ENCODE measurements around the gene WDR6.

WDR6 gene

GRCh38 chr3:48970586-48970985, 36.6 kb upstream of the WDR6 start:
- H3K4me3 ChIP-seq (ENCODE audit: low read length), result no peak overlapping the region
- no peak for TF ChIP-seq CTCF (conservative IDR thresholded peaks at IDR 0.05; ENCODE audit: low read depth, low read length)

GRCh38 chr3:48974076-48974864, 32.9 kb upstream of the WDR6 start:
- DNase-seq (ENCODE audit: low read depth), result no peak
- H3K4me3 ChIP-seq (ENCODE audit: low read length), result no peak overlapping the region
- TF ChIP-seq CTCF (conservative IDR thresholded peaks at IDR 0.05; ENCODE audit: low read depth, low read length), result no peak

More at GRCh38 chr3:48970586-48970985, 36.6 kb upstream of the WDR6 start:
- no peak for DNase-seq (ENCODE audit: low read depth)

GRCh38 chr3:48979451-48979850, 27.7 kb upstream of the WDR6 start:
- H3K4me3 ChIP-seq (ENCODE audit: low read length), result no peak overlapping the region
- DNase-seq (ENCODE audit: low read depth), result no peak
- no peak for TF ChIP-seq CTCF (conservative IDR thresholded peaks at IDR 0.05; ENCODE audit: low read depth, low read length)

- no peak for DNase-seq (ENCODE audit: low read depth)
- no peak overlapping the region for H3K4me3 ChIP-seq (ENCODE audit: low read length)
- no peak for TF ChIP-seq CTCF (conservative IDR thresholded peaks at IDR 0.05; ENCODE audit: low read depth, low read length)
Measured at GRCh38 chr3:48980295-48980694, 26.9 kb upstream of the WDR6 start.

- no peak overlapping the region for H3K4me3 ChIP-seq (ENCODE audit: low read length)
- DNase-seq (ENCODE audit: low read depth), result no peak
- TF ChIP-seq CTCF (conservative IDR thresholded peaks at IDR 0.05; ENCODE audit: low read depth, low read length), result no peak
Measured at GRCh38 chr3:48982016-48982415, 25.2 kb upstream of the WDR6 start.

GRCh38 chr3:48982686-48983085, 24.5 kb upstream of the WDR6 start:
- no peak overlapping the region for H3K4me3 ChIP-seq (ENCODE audit: low read length)
- no peak for DNase-seq (ENCODE audit: low read depth)
- TF ChIP-seq CTCF (conservative IDR thresholded peaks at IDR 0.05; ENCODE audit: low read depth, low read length), result no peak

GRCh38 chr3:48983096-48983495, 24.1 kb upstream of the WDR6 start:
- no peak for TF ChIP-seq CTCF (conservative IDR thresholded peaks at IDR 0.05; ENCODE audit: low read depth, low read length)
- DNase-seq (ENCODE audit: low read depth), result no peak

More at GRCh38 chr3:48983096-48983495, 24.1 kb upstream of the WDR6 start:
- H3K4me3 ChIP-seq (ENCODE audit: low read length), result no peak overlapping the region

All from retinal pigment epithelial cell (primary cell).